ENCODE data around the gene RPS6KL1. TPM values are rescaled to one million over a fixed set of nuclear protein-coding genes. Genes with fewer than 3 reads are reported as not detected.

Gene RPS6KL1
- total and polyA plus RNA-seq, 2 experiments from 2014 or later, result 5.6 to 6.5 TPM

- no peaks in the 10 kb centered on the region; the same call in 1 of the 2 replicates for H3K4me1 ChIP-seq (ENCODE audit: insufficient read depth)
- no peaks in the 10 kb centered on the region for H3K36me3 ChIP-seq (ENCODE audit: insufficient read depth)
- Mint-ChIP-seq H3K4me3 (no peak overlapping the region; the same call in 2 of the 3 replicates), H3K27me3 (ENCODE audit: insufficient read depth, low read depth, poor library complexity) (peaks cover 17% of the 10 kb centered on the region), H3K36me3 (ENCODE audit: low read depth) (no peaks in the 10 kb centered on the region; the same call in 2 of the 3 replicates), H3K9me3 (no peaks in the 10 kb centered on the region), H3K4me1 (peaks cover 12% of the 10 kb centered on the region), H3K27ac (no peak overlapping the region)
- H3K27me3 ChIP-seq (ENCODE audit: insufficient read depth), result no peaks in the 10 kb centered on the region
- DNase-seq (ENCODE audit: low spot score) (no peak), ATAC-seq (no peak)
- H3F3A ChIP-seq (replicated peaks; ENCODE audit: low read depth), result no peaks in the 10 kb centered on the region
- no peaks in the 10 kb centered on the region for H3K79me2 ChIP-seq (replicated peaks; ENCODE audit: insufficient read depth)
- no peaks in the 10 kb centered on the region for H3K9me2 ChIP-seq (ENCODE audit: insufficient read depth)
- no peak overlapping the region for H2AFZ ChIP-seq
- TF ChIP-seq STAT1 (IDR thresholded peaks at IDR 0.05; ENCODE audit: unreplicated experiment), result no peak
- TF ChIP-seq EZH2 (IDR thresholded peaks at IDR 0.05; ENCODE audit: low read depth, unreplicated experiment), result no peak
- no peak for TF ChIP-seq JUNB (IDR thresholded peaks at IDR 0.05; ENCODE audit: unreplicated experiment)
- TF ChIP-seq ZNF331 (CRISPR knock-in tag; IDR thresholded peaks at IDR 0.05; ENCODE audit: low read depth), result no peak
- no peak for TF ChIP-seq ZNF114 (CRISPR knock-in tag; IDR thresholded peaks at IDR 0.05)
- TF ChIP-seq CREB1 (CRISPR knock-in tag; IDR thresholded peaks at IDR 0.05; ENCODE audit: low read depth), result no peak
- H3K27ac ChIP-seq (ENCODE audit: low read depth), result no peak overlapping the region
- H3K4me2 ChIP-seq, result no peak overlapping the region
- no peak overlapping the region for H3K4me3 ChIP-seq
- no peaks in the 10 kb centered on the region for H4K20me1 ChIP-seq (replicated peaks; ENCODE audit: insufficient read depth)
Measured at GRCh38 chr14:74962046-74962445, 39.0 kb upstream of the RPS6KL1 start.

GRCh38 chr14:74961238-74961911 is 38.3 kb upstream of the RPS6KL1 start:
- Mint-ChIP-seq H3K9me3 (no peaks in the 10 kb centered on the region), H3K4me3 (no peak overlapping the region; the same call in 2 of the 3 replicates), H3K27me3 (ENCODE audit: insufficient read depth, low read depth, poor library complexity) (peaks cover 15% of the 10 kb centered on the region), H3K27ac (no peak overlapping the region), H3K4me1 (peaks cover 15% of the 10 kb centered on the region), H3K36me3 (ENCODE audit: low read depth) (no peaks in the 10 kb centered on the region; the same call in 2 of the 3 replicates)
- Histone ChIP-seq H3K4me3 (no peak overlapping the region), H3K27ac (ENCODE audit: low read depth) (no peak overlapping the region), H3F3A (replicated peaks; ENCODE audit: low read depth) (no peaks in the 10 kb centered on the region; the same call in 1 of the 2 replicates), H3K4me1 (ENCODE audit: insufficient read depth) (no peaks in the 10 kb centered on the region; the same call in 1 of the 2 replicates), H2AFZ (no peak overlapping the region), H3K27me3 (ENCODE audit: insufficient read depth) (0 out of 2 replicates have a peak, but pooled peaks cover 2% of the 10 kb centered on the region), H3K36me3 (ENCODE audit: insufficient read depth) (no peaks in the 10 kb centered on the region), H3K79me2 (replicated peaks; ENCODE audit: insufficient read depth) (no peaks in the 10 kb centered on the region), H3K9me2 (ENCODE audit: insufficient read depth) (no peaks in the 10 kb centered on the region), H3K4me2 (no peak overlapping the region), H4K20me1 (replicated peaks; ENCODE audit: insufficient read depth) (no peaks in the 10 kb centered on the region)
- DNase-seq (ENCODE audit: low spot score), result no peak
- no peak for ATAC-seq
- TF ChIP-seq JUNB (IDR thresholded peaks at IDR 0.05; ENCODE audit: unreplicated experiment), result no peak
- no peak for TF ChIP-seq EZH2phosphoT487 (IDR thresholded peaks at IDR 0.05; ENCODE audit: unreplicated experiment)
- TF ChIP-seq POLR2AphosphoS5 (IDR thresholded peaks at IDR 0.05; ENCODE audit: low read depth), result no peak
- no peak for TF ChIP-seq STAT1 (IDR thresholded peaks at IDR 0.05; ENCODE audit: unreplicated experiment)
- TF ChIP-seq CTCF (conservative IDR thresholded peaks at IDR 0.05; ENCODE audit: low read depth in 2 of 2), result no peak
- no peak for TF ChIP-seq REST (IDR thresholded peaks at IDR 0.05; ENCODE audit: unreplicated experiment)
- no peak for TF ChIP-seq ZNF331 (CRISPR knock-in tag; IDR thresholded peaks at IDR 0.05; ENCODE audit: low read depth)
- no peak for TF ChIP-seq ZNF114 (CRISPR knock-in tag; IDR thresholded peaks at IDR 0.05)
- no peak for TF ChIP-seq ETS1 (IDR thresholded peaks at IDR 0.05)
- no peak for TF ChIP-seq CREB1 (CRISPR knock-in tag; IDR thresholded peaks at IDR 0.05; ENCODE audit: low read depth)
- TF ChIP-seq NANOG (IDR thresholded peaks at IDR 0.05; ENCODE audit: borderline replicate concordance), result no peak
